ENCODE data around the gene PCLAF.

GRCh38 chr15:64369078-64369607, 12.1 kb downstream of the PCLAF start:
- TF ChIP-seq POLR2A (IDR thresholded peaks at IDR 0.05), result no peak
- TF ChIP-seq, protein P1, sequence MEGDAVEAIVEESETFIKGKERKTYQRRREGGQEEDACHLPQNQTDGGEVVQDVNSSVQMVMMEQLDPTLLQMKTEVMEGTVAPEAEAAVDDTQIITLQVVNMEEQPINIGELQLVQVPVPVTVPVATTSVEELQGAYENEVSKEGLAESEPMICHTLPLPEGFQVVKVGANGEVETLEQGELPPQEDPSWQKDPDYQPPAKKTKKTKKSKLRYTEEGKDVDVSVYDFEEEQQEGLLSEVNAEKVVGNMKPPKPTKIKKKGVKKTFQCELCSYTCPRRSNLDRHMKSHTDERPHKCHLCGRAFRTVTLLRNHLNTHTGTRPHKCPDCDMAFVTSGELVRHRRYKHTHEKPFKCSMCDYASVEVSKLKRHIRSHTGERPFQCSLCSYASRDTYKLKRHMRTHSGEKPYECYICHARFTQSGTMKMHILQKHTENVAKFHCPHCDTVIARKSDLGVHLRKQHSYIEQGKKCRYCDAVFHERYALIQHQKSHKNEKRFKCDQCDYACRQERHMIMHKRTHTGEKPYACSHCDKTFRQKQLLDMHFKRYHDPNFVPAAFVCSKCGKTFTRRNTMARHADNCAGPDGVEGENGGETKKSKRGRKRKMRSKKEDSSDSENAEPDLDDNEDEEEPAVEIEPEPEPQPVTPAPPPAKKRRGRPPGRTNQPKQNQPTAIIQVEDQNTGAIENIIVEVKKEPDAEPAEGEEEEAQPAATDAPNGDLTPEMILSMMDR (IDR thresholded peaks at IDR 0.05), result no peak
- TF ChIP-seq EP300 (IDR thresholded peaks at IDR 0.05), result no peak
